ENCODE data around the gene ATP8B1.

The ATP8B1 gene

DNA sequence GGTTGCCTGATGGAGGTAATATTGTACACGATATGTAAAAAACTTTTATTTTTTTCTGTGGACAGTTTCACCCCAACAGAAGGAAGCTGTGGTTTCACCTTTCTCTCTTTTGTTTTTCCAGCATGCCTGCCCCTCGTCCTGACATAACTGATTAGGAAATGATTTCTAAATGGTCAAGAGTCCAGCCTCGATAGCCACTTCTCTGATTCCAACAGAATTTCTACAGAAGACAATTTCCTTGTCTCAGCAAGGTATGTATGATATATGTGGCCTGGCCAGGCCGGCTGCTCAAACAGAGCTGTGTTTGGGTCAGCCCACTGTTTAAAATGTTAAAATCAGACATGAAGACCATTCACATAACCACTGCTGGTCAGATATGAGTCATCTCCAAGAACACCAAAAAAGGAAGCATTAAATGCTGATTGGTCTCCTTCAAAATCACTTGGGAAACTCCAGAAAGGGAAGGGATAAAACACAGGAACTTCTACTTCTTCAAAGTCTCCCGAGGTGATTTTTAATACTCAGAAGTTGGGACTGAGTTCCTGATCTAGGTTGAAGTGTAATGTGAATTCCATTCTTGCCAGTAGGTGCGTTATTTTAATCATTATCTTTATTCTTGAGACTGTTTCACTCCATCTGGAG, 22.3 kb downstream of the ATP8B1 start:
- peak overlapping the region; percentile 4; the same call in 1 of the 2 replicates for H3K4me3 ChIP-seq (replicated peaks; ENCODE audit: low read depth, low read length)
- TF ChIP-seq, protein P1, sequence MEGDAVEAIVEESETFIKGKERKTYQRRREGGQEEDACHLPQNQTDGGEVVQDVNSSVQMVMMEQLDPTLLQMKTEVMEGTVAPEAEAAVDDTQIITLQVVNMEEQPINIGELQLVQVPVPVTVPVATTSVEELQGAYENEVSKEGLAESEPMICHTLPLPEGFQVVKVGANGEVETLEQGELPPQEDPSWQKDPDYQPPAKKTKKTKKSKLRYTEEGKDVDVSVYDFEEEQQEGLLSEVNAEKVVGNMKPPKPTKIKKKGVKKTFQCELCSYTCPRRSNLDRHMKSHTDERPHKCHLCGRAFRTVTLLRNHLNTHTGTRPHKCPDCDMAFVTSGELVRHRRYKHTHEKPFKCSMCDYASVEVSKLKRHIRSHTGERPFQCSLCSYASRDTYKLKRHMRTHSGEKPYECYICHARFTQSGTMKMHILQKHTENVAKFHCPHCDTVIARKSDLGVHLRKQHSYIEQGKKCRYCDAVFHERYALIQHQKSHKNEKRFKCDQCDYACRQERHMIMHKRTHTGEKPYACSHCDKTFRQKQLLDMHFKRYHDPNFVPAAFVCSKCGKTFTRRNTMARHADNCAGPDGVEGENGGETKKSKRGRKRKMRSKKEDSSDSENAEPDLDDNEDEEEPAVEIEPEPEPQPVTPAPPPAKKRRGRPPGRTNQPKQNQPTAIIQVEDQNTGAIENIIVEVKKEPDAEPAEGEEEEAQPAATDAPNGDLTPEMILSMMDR (IDR thresholded peaks at IDR 0.05; ENCODE audit: low read depth, low read length, missing control alignments): no peak
- DNase-seq (ENCODE audit: extremely low read depth, low read depth): peak; percentile 88

DNA sequence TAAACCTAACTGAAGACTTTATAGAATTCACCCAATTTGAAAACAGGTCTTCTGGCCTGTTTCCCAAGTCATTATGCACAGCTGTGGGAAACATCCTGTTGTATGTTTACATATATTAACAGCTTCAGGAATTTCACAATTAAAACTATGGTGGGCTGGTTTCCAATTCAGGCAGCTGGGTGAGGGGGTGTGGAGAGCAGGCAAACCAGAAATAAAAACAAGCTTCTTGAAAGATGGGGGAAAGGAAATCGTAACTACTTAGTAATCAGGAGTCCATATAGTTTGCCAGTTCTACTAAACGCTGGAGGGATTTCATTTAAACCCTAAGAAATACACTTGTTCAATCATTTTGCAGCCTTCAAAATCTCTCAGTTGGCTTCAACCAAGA, 22.8 kb downstream of the ATP8B1 start:
- H3K4me3 ChIP-seq (replicated peaks; ENCODE audit: low read depth, low read length): 0 out of 2 replicates have a peak overlapping the region, but pooled peaks have one; percentile 4
- TF ChIP-seq, protein P1 (IDR thresholded peaks at IDR 0.05; ENCODE audit: low read depth, low read length, missing control alignments): no peak
- DNase-seq (ENCODE audit: extremely low read depth, low read depth): no peak

DNA sequence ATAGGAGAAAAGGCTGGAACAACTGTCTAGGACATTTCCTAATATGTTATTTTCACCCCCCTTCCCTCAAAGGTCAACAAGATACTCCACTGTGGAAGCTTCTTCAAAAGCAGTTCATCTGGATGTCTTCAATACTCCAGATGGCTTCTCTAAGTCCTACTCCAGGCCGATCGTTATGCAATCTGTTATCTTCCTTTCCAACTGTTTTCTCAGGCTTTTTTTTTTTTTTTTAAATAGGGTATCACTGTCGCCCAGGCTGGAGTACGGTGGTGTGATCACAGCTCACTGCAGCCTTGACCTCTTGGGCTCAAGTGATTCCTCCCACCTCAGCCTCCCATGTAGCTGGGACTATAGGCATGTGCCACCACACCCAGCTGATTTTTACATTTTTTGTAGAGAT, 26.3 kb downstream of the ATP8B1 start:
- no peak for DNase-seq (ENCODE audit: extremely low read depth, low read depth)
- H3K4me3 ChIP-seq (replicated peaks; ENCODE audit: low read depth, low read length): no peak overlapping the region
- TF ChIP-seq, protein P1 (IDR thresholded peaks at IDR 0.05; ENCODE audit: low read depth, low read length, missing control alignments): no peak

DNA sequence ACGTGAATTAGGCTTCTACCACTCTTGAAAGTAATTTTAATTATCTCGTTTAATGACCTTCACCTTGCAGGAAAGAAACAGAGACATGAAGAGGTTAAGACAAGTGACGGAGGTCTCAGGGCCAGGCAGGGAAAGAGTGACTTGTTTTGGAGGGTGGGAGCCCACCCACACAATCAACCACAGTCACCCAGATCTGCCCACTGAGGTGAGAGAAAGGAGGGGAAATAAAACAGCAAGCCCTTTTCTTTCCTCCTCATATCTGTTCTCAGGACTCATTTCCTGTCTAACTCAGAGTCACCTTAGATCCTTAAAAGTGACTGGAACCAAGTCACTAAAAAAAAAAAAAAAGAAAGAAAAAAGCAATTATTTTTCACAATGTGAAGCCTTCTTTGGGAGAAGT, 26.8 kb downstream of the ATP8B1 start:
- no peak overlapping the region for H3K4me3 ChIP-seq (replicated peaks; ENCODE audit: low read depth, low read length)
- TF ChIP-seq, protein P1 (IDR thresholded peaks at IDR 0.05; ENCODE audit: low read depth, low read length, missing control alignments): no peak

DNA sequence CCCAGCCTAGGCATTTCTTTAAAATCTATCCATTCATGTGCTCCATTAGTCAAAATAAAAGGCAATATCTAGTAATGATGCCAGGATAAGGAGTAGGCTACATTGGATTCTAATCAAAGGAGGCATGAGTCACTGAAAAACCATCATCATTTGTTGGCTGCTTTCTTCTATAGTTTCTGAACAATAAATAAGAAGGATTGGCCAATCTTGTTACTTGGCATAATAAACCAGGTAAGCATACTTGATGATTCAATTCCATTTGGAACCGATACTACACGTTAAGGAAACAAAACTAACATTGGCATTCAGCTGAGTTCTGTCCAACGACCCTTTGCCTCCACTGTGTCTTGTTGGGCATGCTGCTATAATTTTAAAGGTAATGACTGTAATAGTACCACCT, 27.2 kb downstream of the ATP8B1 start:
- H3K4me3 ChIP-seq (replicated peaks; ENCODE audit: low read depth, low read length): no peak overlapping the region
- TF ChIP-seq, protein P1 (IDR thresholded peaks at IDR 0.05; ENCODE audit: low read depth, low read length, missing control alignments): no peak
- DNase-seq (ENCODE audit: extremely low read depth, low read depth): no peak

More for the DNA sequence above, 26.8 kb downstream of the ATP8B1 start:
- DNase-seq (ENCODE audit: extremely low read depth, low read depth): no peak

DNA sequence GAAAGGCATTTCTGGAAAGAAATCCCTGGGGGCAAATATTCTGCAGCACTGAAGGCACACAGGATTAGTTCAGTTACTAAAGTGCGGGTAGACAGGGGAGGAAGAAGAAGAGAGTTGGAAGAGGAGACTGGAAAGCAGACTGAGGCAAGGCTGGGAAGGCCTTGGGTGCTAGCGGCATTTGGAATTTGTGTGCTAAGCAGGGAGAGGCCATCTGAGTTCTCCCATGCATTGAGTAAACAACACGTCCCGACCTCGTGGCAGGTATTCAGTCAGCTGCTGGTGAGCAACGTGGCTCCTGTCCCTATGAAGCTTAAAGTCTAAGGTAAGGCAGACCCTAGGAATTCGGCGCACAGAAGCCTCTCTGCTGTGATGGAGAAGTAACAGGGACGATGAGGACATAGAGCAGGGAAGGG, 30.7 kb downstream of the ATP8B1 start:
- TF ChIP-seq, protein P1 (IDR thresholded peaks at IDR 0.05; ENCODE audit: low read depth, low read length, missing control alignments): no peak
- no peak overlapping the region for H3K4me3 ChIP-seq (replicated peaks; ENCODE audit: low read depth, low read length)
- DNase-seq (ENCODE audit: extremely low read depth, low read depth): no peak

DNA sequence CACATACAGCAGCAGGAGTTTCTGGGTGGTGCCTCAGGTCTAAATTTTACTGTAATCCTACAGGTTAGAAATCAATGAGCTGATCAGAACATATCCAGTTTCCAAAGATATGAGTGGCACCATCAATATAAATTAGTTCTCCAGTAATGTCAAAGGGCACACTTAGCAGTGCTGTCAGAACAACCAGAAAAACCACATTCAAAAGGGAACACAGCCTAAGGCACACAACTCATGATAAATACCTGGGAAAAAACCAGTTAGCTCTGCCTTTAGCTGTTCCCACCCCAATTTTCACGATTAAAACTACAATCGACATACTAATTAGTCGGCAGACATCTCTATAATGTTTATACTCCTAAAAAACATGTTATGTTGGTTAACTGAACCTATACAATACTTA, 31.5 kb downstream of the ATP8B1 start:
- no peak for DNase-seq (ENCODE audit: extremely low read depth, low read depth)
- TF ChIP-seq, protein P1 (IDR thresholded peaks at IDR 0.05; ENCODE audit: low read depth, low read length, missing control alignments): no peak
- H3K4me3 ChIP-seq (replicated peaks; ENCODE audit: low read depth, low read length): no peak overlapping the region
